GM19193 (cell line): ENCODE measurements around the gene MYADML2.

Experiments
- POLR2A ChIP-seq: IDR thresholded peaks from 4 replicates; pipeline ENCODE4 v1.6.1; 2011; ENCODE audit not compliant: insufficient read depth, insufficient read length; ENCODE audit errors: extremely low read depth

Gene MYADML2

GRCh38 chr17:81966343-81967243, 19.6 kb upstream of the MYADML2 start:
- TF ChIP-seq POLR2A, result no peak

DNA sequence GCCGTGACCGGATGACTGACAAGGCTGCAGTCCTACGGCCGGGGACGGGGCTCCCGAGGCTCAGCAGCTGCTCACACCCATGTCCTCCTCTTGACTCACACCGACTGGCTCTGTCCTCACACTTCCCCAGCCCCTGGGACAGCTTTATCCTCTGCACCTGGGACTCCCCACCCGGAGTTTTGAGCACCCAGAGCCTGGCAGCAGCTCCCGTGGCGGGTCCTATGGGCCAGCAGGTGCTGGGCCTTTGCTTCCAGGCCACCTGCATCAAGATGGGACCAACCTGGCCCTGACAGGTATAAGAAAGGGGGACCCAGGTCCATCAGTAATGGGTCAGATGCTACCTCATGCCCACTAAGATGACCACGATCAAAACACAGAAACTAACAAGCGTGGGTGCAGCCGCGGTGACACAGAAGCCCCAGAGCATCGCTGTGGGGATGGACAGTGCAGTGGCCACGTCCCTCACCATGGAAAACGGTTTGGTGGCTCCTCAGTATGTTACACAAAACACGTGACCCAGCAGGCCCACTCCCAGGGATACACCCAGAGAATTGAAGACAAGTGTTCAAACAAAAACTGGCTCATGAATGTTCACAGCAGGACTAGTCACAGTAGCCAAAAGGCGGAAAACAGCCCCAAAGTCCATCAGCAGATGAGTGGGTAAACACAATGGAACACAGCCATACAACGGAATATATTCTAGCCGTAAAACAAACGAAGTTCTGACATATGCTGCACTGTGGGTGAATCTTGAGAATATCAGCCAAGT, 17.2 kb upstream of the MYADML2 start:
- TF ChIP-seq POLR2A, result no peak

DNA sequence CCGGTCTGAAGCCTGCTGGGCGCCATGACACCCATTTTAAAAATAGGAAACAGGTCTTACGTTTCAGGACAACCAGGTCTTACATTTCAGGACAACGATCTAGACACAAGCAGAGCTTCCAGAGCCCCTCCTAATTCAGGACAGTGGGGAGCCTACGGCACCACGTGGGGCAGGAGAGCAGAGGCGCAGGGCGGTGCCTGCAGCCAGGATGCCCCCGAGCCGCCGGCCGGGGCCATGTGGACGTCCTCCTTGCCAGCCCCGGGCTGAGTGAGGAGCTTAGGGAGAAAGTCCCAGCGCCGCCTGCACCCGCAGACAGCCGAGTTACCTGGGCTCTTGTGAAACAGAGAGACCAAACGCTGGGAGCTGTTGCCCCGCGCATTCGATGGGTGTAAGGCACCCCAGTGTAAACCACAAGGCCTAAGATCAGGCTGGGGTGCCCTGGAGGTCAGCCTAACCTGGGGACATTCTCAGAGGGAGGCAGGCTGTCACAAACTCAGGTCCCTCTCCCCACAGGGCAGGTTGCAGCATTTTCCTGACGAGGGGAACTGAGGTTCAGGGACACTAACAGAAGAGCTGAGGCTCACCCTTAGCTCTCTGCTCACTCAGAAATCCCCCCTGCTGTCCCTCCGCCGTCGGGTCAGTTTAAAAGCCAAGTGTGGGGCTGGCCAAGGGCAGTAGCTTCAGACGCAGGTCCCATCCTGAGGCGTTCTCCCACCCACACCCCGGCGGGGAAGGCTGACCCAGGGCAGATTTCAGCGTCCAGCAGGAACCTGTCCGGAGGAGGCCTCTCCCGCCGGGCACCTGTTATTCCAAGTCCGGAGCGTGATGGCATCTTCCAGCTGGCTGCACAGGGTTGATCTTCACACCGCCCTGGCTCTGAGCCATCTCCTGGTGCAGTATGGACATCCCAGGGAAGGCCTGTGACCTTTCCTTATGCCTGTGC, 15.7 kb upstream of the MYADML2 start:
- no peak for TF ChIP-seq POLR2A

DNA sequence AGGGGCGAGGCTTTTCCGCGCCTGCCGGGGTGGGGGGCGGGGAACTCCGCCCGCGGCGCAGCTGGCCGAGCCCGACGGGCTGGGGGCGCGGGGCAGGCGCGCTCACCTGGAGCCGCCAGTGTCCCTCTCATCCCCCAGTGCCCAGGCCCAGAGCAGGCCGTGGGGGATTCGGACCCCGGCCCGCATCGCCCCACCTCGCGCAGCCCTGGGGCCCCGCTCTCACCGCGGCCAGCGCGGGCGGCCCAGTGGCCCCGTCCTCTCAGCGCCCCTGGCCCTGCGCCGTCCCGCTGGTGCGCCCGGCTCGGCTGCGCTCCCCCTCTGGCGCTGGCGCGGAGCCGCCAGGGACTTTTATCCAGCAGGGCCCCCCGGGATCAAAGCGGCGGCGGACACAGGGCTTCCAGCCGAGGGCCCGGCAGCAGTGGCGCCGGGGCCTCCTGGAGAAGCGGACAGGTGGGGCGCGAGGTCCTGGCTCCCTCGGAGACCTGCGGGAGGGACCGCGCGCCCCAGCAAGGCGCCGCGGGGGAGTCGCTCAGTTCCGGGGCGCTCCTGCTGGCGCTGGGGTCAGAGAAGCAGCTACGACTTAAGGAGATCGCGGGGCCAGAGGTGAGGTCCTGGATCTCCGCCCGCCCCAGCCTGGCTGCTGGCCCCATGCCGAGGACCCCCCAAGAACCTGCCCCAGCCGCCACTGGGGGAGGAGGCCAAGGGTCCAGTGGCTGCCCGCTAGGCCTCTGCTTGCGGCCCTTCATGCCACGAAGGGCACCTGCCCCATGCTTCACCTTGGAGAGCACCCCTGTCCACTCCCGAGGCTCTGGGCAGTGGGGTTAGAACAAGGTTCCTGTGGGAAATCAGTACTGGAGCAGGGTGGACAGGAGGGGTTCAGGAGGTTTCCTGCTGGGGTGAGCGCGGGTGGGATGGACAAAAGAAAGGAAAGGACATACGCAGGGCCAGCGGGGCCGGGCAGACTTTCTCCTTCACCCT, 14.8 kb upstream of the MYADML2 start:
- no peak for TF ChIP-seq POLR2A

GRCh38 chr17:81961087-81961511, 14.1 kb upstream of the MYADML2 start, which contains the start of gene NOTUM:
Gene NOTUM, minus strand, starts transcription at chr17:81961187. Its CDS starts 278 bp downstream, at chr17:81960909.
- TF ChIP-seq POLR2A, result no peak

- TF ChIP-seq POLR2A, result no peak
These were observed 13.3 kb upstream of the MYADML2 start for GRCh38 chr17:81960130-81960958.

GRCh38 chr17:81959362-81960129, 12.5 kb upstream of the MYADML2 start:
- no peak for TF ChIP-seq POLR2A

- no peak for TF ChIP-seq POLR2A
These were observed 11.8 kb upstream of the MYADML2 start for GRCh38 chr17:81958633-81959342.

DNA sequence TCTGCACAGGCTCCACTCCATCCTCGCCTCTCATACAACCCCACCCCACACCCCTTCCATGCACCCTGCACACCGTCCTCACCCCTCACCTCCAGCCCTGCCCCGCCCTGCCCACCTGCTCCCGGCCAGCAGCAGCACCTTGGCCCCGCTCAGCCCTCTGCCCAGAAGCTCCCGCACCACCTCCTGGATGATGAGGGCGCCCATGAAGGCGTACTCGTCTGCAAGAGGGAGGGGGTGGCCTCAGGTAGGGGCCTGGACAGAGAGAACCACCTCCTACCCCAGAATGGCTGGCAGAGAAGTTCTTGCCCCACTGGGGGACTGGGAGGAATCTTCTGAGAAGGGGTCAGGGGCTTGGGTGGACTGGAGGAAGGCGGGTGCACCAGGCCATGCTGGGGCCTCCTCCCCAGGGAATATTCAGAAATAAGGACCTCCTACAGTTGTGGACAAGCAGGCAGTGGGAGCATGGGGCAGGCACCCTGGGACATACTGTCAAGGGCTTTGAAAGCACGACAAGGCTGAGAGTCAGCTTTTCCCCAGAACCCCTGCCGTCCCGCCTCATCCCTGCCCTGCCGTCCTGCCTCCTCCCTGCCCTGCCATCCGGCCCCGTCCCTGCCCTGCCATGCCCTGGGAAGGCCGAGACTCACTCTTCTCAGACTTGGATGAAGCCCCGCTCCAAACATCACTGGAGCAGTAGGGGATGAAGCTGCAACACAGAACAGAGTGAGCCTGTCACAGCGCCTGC, 10.8 kb upstream of the MYADML2 start:
- TF ChIP-seq POLR2A, result no peak
